ENCODE measurements around the gene CNTNAP5.

GRCh38 chr2:124538549-124538948 lies 513.5 kb downstream of the CNTNAP5 start:
- TF ChIP-seq EZH2 (IDR thresholded peaks at IDR 0.05), result no peak
- no peak for TF ChIP-seq POLR2AphosphoS5 (IDR thresholded peaks at IDR 0.05; ENCODE audit: borderline replicate concordance, low read depth, low read length)
